Thyroid gland (tissue), 4 donors: ENCODE results near the gene ABI3BP.

Experiments
- POLR2A ChIP-seq, 2 donors: fragments of 450-650 bp; IDR thresholded peaks; one replicate each; pipeline ENCODE4 v1.6.1; 2017; ENCODE audit warnings: antibody characterized with exemption in 2 of 2, mild to moderate bottlenecking in 2 of 2, moderate library complexity in 1 of 2
- TF ChIP-seq, protein P1 (sequence below), 6 experiments: fragments of 200-600 bp in 3 of 6; fragments of 450-650 bp in 3 of 6; sonication (generic) in 3 of 6; IDR thresholded peaks; one replicate each; pipeline ENCODE4 v1.5.1; 2016 to 2019; ENCODE audit warnings: antibody characterized with exemption in 6 of 6, mild to moderate bottlenecking in 2 of 6, inconsistent platforms in 1 of 6, moderate library complexity in 1 of 6

DNA sequence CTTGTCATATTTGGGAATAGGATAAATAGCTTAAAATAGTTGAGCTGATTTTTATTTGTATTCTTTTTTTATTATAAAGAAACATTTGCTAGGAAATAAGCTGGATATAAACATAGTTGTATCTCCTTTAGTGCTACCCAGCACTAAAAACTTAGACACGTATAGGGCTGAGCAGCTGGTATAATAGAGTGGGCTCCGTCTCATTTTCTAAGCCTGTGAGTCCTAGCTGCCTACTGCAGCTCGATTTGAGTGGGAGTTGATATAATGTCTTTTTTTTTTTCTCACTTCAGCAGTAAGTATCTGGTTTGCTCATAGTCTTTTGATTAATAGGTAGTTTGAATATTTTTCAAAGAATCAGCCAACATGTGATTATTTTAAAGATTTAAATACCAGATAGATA, 249.7 kb downstream of the ABI3BP start:
- TF ChIP-seq, protein P1, sequence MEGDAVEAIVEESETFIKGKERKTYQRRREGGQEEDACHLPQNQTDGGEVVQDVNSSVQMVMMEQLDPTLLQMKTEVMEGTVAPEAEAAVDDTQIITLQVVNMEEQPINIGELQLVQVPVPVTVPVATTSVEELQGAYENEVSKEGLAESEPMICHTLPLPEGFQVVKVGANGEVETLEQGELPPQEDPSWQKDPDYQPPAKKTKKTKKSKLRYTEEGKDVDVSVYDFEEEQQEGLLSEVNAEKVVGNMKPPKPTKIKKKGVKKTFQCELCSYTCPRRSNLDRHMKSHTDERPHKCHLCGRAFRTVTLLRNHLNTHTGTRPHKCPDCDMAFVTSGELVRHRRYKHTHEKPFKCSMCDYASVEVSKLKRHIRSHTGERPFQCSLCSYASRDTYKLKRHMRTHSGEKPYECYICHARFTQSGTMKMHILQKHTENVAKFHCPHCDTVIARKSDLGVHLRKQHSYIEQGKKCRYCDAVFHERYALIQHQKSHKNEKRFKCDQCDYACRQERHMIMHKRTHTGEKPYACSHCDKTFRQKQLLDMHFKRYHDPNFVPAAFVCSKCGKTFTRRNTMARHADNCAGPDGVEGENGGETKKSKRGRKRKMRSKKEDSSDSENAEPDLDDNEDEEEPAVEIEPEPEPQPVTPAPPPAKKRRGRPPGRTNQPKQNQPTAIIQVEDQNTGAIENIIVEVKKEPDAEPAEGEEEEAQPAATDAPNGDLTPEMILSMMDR (IDR thresholded peaks at IDR 0.05), result no peak
- no peak for TF ChIP-seq POLR2A (IDR thresholded peaks at IDR 0.05)
